GM13976 (cell line): ENCODE data around the gene ISM2.

Experiments used
- DNase-seq: peaks from one replicate; pipeline ENCODE4 v3.0.0; 2012; ENCODE audit warnings: low spot score
- in situ Hi-C: fragments of 300-500 bp; cut with MboI; formaldehyde crosslinking; loops from one replicate; pipeline ENCODE4 v1.12.0; 2022; ENCODE audit warnings: low sequenced_read_pairs, mixed read lengths, inconsistent platforms; ENCODE audit not compliant: unreplicated experiment
- TF ChIP-seq, protein P1 (sequence below): IDR thresholded peaks from 2 replicates; pipeline ENCODE4 v1.5.1; 2012; ENCODE audit warnings: borderline replicate concordance, mild to moderate bottlenecking; ENCODE audit not compliant: insufficient read depth; ENCODE audit errors: extremely low read depth, missing control alignments, control extremely low read depth

ISM2 gene

DNA sequence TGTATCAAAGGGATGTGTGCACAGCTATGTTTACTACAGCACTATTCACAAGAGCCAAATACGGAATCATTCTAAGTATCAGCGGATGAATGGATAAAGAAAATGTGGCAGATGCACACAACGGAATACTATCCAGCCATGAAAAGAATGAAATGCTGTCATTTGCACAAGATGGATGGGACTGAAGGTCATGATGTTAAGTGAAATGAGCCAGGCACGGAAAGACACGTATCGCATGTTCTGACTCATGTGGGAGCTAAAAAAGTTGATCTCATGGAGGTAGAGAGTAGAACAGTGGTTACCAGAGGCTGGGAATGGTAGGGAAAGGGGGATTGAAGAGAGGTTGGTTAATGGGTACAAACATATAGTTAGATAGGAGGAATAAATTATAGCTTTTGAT lies 25.9 kb upstream of the ISM2 start:
- TF ChIP-seq, protein P1, sequence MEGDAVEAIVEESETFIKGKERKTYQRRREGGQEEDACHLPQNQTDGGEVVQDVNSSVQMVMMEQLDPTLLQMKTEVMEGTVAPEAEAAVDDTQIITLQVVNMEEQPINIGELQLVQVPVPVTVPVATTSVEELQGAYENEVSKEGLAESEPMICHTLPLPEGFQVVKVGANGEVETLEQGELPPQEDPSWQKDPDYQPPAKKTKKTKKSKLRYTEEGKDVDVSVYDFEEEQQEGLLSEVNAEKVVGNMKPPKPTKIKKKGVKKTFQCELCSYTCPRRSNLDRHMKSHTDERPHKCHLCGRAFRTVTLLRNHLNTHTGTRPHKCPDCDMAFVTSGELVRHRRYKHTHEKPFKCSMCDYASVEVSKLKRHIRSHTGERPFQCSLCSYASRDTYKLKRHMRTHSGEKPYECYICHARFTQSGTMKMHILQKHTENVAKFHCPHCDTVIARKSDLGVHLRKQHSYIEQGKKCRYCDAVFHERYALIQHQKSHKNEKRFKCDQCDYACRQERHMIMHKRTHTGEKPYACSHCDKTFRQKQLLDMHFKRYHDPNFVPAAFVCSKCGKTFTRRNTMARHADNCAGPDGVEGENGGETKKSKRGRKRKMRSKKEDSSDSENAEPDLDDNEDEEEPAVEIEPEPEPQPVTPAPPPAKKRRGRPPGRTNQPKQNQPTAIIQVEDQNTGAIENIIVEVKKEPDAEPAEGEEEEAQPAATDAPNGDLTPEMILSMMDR, result no peak
- in situ Hi-C loops, result no loop called here
- no peak for DNase-seq

GRCh38 chr14:77523109-77523508 lies 24.5 kb upstream of the ISM2 start:
- no peak for DNase-seq
- TF ChIP-seq, protein P1, result no peak
- in situ Hi-C loops, result no loop called here

DNA sequence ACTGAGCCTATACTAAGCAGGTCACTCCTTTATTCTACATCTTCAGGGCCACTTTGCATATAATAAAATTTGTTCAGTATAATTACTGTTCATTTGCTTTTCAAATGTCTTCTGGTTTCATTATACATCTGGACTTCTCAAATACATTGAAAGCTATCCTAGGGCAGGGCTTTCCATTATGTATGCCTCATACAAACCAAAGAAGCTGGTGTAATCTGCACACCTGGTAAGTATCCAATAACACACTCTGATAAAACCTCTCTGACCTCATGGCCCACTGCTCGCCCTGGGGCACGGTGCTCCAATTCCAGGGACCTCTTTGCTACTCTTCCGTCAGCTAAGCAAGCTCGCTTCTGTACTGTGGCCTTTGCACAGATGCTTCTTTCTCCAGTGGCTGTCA lies 21.9 kb upstream of the ISM2 start:
- in situ Hi-C loops, result no loop called here
- TF ChIP-seq, protein P1, result no peak
- no peak for DNase-seq

DNA sequence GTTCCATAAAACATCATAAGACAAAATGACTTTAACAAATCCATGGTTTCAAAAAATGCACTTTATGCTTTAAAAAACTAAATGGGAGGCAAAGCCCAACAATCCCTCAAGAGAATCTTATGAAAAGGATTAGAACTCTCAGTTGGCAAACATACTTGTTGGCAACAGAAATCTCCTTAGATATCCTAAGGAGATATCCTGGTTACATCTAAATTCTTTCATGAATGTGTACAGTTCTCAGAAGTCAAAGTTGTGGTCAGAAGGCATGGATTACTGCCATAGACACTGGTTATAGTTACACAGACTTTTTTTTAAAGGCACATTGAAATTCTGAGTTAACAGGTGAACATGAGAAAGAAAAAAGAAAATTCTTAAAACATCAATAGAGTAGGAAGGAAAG lies 17.5 kb upstream of the ISM2 start:
- in situ Hi-C loops, result no loop called here
- no peak for DNase-seq

GRCh38 chr14:77511486-77512162 lies 13.0 kb upstream of the ISM2 start:
- in situ Hi-C loops, result no loop called here
- TF ChIP-seq, protein P1, result no peak
- DNase-seq, result no peak

More for the DNA sequence above, 17.5 kb upstream of the ISM2 start:
- TF ChIP-seq, protein P1, result no peak

DNA sequence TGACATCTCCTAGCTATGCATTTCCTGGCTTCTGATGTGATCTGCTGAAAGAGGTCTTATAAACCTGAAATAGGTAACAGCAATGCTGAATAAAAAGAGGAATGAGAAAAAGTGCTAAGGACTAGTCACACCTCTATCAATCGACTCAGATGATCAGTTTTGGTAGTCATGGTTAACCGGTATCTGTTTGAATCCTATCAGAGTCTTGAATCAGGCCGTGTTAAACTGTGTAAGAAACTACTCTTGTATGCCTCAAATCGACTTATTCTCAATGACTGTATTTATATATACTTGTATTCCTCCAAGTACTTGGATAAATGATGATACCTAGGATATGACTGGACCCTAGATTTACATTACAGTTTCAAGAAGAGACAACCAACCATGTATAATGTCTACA lies 10.8 kb upstream of the ISM2 start:
- in situ Hi-C loops, result no loop called here
- no peak for DNase-seq
- TF ChIP-seq, protein P1, result no peak
